ENCODE results near the gene TAX1BP1. TPM values are rescaled to one million over a fixed set of nuclear protein-coding genes. Genes with fewer than 3 reads are reported as not detected.

The TAX1BP1 gene
- total and polyA plus RNA-seq, 2 of the 13 experiments (the other 11 are each of a cell fraction or from before 2014, with no cell fraction given): 95.2 to 98.9 TPM

GRCh38 chr7:27759491-27759890, 19.5 kb downstream of the TAX1BP1 start:
- intact Hi-C loops (cut with micrococcal nuclease; ENCODE audit: unreplicated experiment) (no loop called here), in situ Hi-C loops (cut with HindIII; ENCODE audit: extremely low pct_ligation_motif_present, low pct_unique_long_range_greater_than_20kb) (no loop called here)
- H3K4me1 ChIP-seq (ENCODE audit: insufficient read depth, low read length): peaks cover 13% of the 10 kb centered on the region

GRCh38 chr7:27762062-27762461, 22.1 kb downstream of the TAX1BP1 start:
- no peak for DNase-seq (ENCODE audit: low spot score)
- Histone ChIP-seq H3K4me3 (replicated peaks in 1 of 3; ENCODE audit: insufficient read depth in 1 of 3, low read depth in 2 of 3, low read length in 3 of 3) (no peak overlapping the region), H4K20me1 (ENCODE audit: insufficient read depth, low read length) (peaks cover 3% of the 10 kb centered on the region; the same call in 1 of the 2 replicates), H3K4me2 (ENCODE audit: low read depth, low read length) (no peak overlapping the region), H2AFZ (ENCODE audit: low read length) (no peak overlapping the region), H3K36me3 (replicated peaks in 1 of 2; ENCODE audit: control insufficient read depth in 1 of 2, insufficient read depth in 2 of 2, low read length in 2 of 2) (peaks cover 3 to 26% of the 10 kb centered on the region in 2 experiments), H3K79me2 (ENCODE audit: insufficient read depth, low read length) (peaks cover 12% of the 10 kb centered on the region), H3K9ac (ENCODE audit: insufficient read depth, low read depth, low read length) (no peak overlapping the region), H3K27ac (ENCODE audit: extremely low read length, insufficient read depth, low read length) (no peak overlapping the region), H3K9me3 (ENCODE audit: low read length) (no peaks in the 10 kb centered on the region), H3K27me3 (ENCODE audit: control insufficient read depth in 1 of 2, insufficient read depth in 2 of 2, low read length in 2 of 2) (no peaks in the 10 kb centered on the region), H3K4me1 (ENCODE audit: insufficient read depth, low read length) (peaks cover 14% of the 10 kb centered on the region)
- TF ChIP-seq PITX1 (CRISPR knock-in tag; IDR thresholded peaks at IDR 0.05) (no peak), NR1H2 (CRISPR knock-in tag; IDR thresholded peaks at IDR 0.05; ENCODE audit: borderline replicate concordance, low read depth) (no peak), XRCC5 (optimal IDR thresholded peaks at IDR 0.05; ENCODE audit: low read length) (no peak), ZNF337 (CRISPR knock-in tag; IDR thresholded peaks at IDR 0.05; ENCODE audit: borderline replicate concordance, low read depth) (no peak), ZNF577 (CRISPR knock-in tag; IDR thresholded peaks at IDR 0.05; ENCODE audit: borderline replicate concordance, low read depth) (no peak), ZNF468 (CRISPR knock-in tag; IDR thresholded peaks at IDR 0.05) (no peak), ZNF709 (CRISPR knock-in tag; IDR thresholded peaks at IDR 0.05) (no peak), ZNF124 (CRISPR knock-in tag; IDR thresholded peaks at IDR 0.05) (no peak), ZNF18 (CRISPR knock-in tag; IDR thresholded peaks at IDR 0.05; ENCODE audit: insufficient replicate concordance) (no peak), CREBL2 (CRISPR knock-in tag; IDR thresholded peaks at IDR 0.05; ENCODE audit: borderline replicate concordance) (no peak), GTF2F1 (IDR thresholded peaks at IDR 0.05; ENCODE audit: low read length) (no peak), CENPX (CRISPR knock-in tag; IDR thresholded peaks at IDR 0.05) (no peak)
- ChIA-PET CTCF (ENCODE audit: low intra/inter-chr PET ratio, low total read pairs) (no interaction called here), POLR2A (no interaction called here)
- no peak for FAIRE-seq
- no TSS peak for BruUV-seq (replicated peaks)
- in situ Hi-C loops (cut with HindIII; ENCODE audit: extremely low pct_ligation_motif_present, low pct_unique_long_range_greater_than_20kb): no loop called here
- 93% methylated on average over 1 of the region's 1 CpG for WGBS (ENCODE audit: low lambda C conversion rate)
- intact Hi-C loops (cut with micrococcal nuclease; ENCODE audit: unreplicated experiment): no loop called here
- ATAC-seq: no peak

More at GRCh38 chr7:27759491-27759890, 19.5 kb downstream of the TAX1BP1 start:
- no peak overlapping the region for H3K4me2 ChIP-seq (ENCODE audit: low read depth, low read length)
- ChIA-PET CTCF (ENCODE audit: low intra/inter-chr PET ratio, low total read pairs) (no interaction called here), POLR2A (no interaction called here)
- H3K9me3 ChIP-seq (ENCODE audit: low read length): no peaks in the 10 kb centered on the region
- no TSS peak for BruUV-seq (replicated peaks)
- no peak overlapping the region for H3K9ac ChIP-seq (ENCODE audit: insufficient read depth, low read depth, low read length)
- 100% methylated on average over 1 of the region's 1 CpG for WGBS (ENCODE audit: low lambda C conversion rate)
- H3K4me3 ChIP-seq (replicated peaks in 1 of 3; ENCODE audit: insufficient read depth in 1 of 3, low read depth in 2 of 3, low read length in 3 of 3): no peak overlapping the region
- no peak for DNase-seq (ENCODE audit: low spot score)
- no peaks in the 10 kb centered on the region for H3K27me3 ChIP-seq (ENCODE audit: control insufficient read depth in 1 of 2, insufficient read depth in 2 of 2, low read length in 2 of 2)
- no peak for FAIRE-seq
- peaks cover 3% of the 10 kb centered on the region; the same call in 1 of the 2 replicates for H4K20me1 ChIP-seq (ENCODE audit: insufficient read depth, low read length)
- no peak overlapping the region for H2AFZ ChIP-seq (ENCODE audit: low read length)
- no peak overlapping the region for H3K27ac ChIP-seq (ENCODE audit: extremely low read length, insufficient read depth, low read length)
- H3K36me3 ChIP-seq (replicated peaks in 1 of 2; ENCODE audit: control insufficient read depth in 1 of 2, insufficient read depth in 2 of 2, low read length in 2 of 2): peaks cover 4 to 43% of the 10 kb centered on the region in 2 experiments
- no peak for ATAC-seq
- TF ChIP-seq ZKSCAN8 (CRISPR knock-in tag; IDR thresholded peaks at IDR 0.05; ENCODE audit: borderline replicate concordance) (no peak), MBNL3 (CRISPR knock-in tag; conservative IDR thresholded peaks at IDR 0.05) (no peak), NFKBIZ (CRISPR knock-in tag; IDR thresholded peaks at IDR 0.05) (no peak), ZNF432 (CRISPR knock-in tag; IDR thresholded peaks at IDR 0.05; ENCODE audit: borderline replicate concordance) (no peak), TP53 (CRISPR knock-in tag; conservative IDR thresholded peaks at IDR 0.05) (no peak), CEBPG (CRISPR knock-in tag; IDR thresholded peaks at IDR 0.05) (no peak), ZGPAT (CRISPR knock-in tag; IDR thresholded peaks at IDR 0.05) (no peak)
- peaks cover 11% of the 10 kb centered on the region for H3K79me2 ChIP-seq (ENCODE audit: insufficient read depth, low read length)
